Fibroblast of lung (primary cell): ENCODE measurements around the gene ATP8A1. TPM values are rescaled to one million over a fixed set of nuclear protein-coding genes. Genes with fewer than 3 reads are reported as not detected.

Experiments
- DNase-seq, 2 donors: peaks; one replicate each; pipeline versions ENCODE4 v3.0.0 to v3.0.0-alpha.2; 2010; ENCODE audit warnings: low read depth in 2 of 2
- H2AFZ ChIP-seq: 2 replicates; pipeline ENCODE4 v1.5.1; 2012; ENCODE audit warnings: low read length, control low read depth, inconsistent platforms
- H3K27ac ChIP-seq: 2 replicates; pipeline ENCODE4 v1.5.1; 2011; ENCODE audit warnings: low read length, control low read depth; ENCODE audit not compliant: insufficient read depth
- H3K27me3 ChIP-seq: 2 replicates; pipeline ENCODE4 v1.5.1; 2011; ENCODE audit warnings: mild to moderate bottlenecking, low read length; ENCODE audit not compliant: control insufficient read depth, insufficient read depth
- H3K36me3 ChIP-seq: 2 replicates; pipeline ENCODE4 v1.5.1; 2011; ENCODE audit warnings: low read length; ENCODE audit not compliant: control insufficient read depth, insufficient read depth
- H3K4me1 ChIP-seq: 2 replicates; pipeline ENCODE4 v1.5.1; 2011; ENCODE audit warnings: low read length; ENCODE audit not compliant: control insufficient read depth, insufficient read depth; ENCODE audit errors: extremely low read depth
- H3K4me2 ChIP-seq: 2 replicates; pipeline ENCODE4 v1.5.1; 2011; ENCODE audit warnings: low read length, control low read depth; ENCODE audit not compliant: insufficient read depth; ENCODE audit errors: extremely low read depth
- H3K4me3 ChIP-seq, 4 experiments: fragments of 200-600 bp in 1 of 4; sonication (generic) in 1 of 4; replicated peaks in 1 of 4; 2 replicates each; pipeline ENCODE4 v1.5.1; 2011 to 2016; ENCODE audit warnings: low read length in 4 of 4, low read depth in 3 of 4, mild to moderate bottlenecking in 3 of 4, control low read depth in 2 of 4, inconsistent platforms in 1 of 4, mixed read lengths in 1 of 4; ENCODE audit not compliant: insufficient read depth in 1 of 4; ENCODE audit errors: control extremely low read depth in 1 of 4
- H3K79me2 ChIP-seq: 2 replicates; pipeline ENCODE4 v1.5.1; 2012; ENCODE audit warnings: mild to moderate bottlenecking, low read length, inconsistent platforms; ENCODE audit not compliant: control insufficient read depth, insufficient read depth
- H3K9ac ChIP-seq: 2 replicates; pipeline ENCODE4 v1.5.1; 2011; ENCODE audit warnings: mild to moderate bottlenecking, low read length, control low read depth; ENCODE audit not compliant: insufficient read depth
- H3K9me3 ChIP-seq: 2 replicates; pipeline ENCODE4 v1.5.1; 2012; ENCODE audit warnings: low read depth, low read length; ENCODE audit not compliant: control insufficient read depth, insufficient read depth
- H4K20me1 ChIP-seq: 2 replicates; pipeline ENCODE4 v1.5.1; 2011; ENCODE audit warnings: low read length; ENCODE audit not compliant: control insufficient read depth, insufficient read depth; ENCODE audit errors: extremely low read depth
- EZH2 ChIP-seq: IDR thresholded peaks from 2 replicates; pipeline ENCODE4 v1.5.1; 2012; ENCODE audit warnings: low read length, control low read depth, mild to moderate bottlenecking; ENCODE audit errors: missing control alignments
- polyA plus RNA-seq, 2 donors: library from polyadenylated mRNA; depleted of rRNA in 1 of 2; stranded (reverse) in 1 of 2; unstranded in 1 of 2; fragments of >200 nt; gene quantifications; 2 replicates each; pipeline ENCODE4 v1.2.1, GENCODE V29; 2011 to 2012; ENCODE audit warnings: missing spikeins in 1 of 2
- total RNA-seq: library from RNA; depleted of rRNA; stranded (reverse); fragments of >200 nt; gene quantifications from 2 replicates; pipeline ENCODE4 v1.2.1, GENCODE V29; 2014
- TF ChIP-seq, protein P1 (sequence below), 2 donors: IDR thresholded peaks in 1 of 2; conservative IDR thresholded peaks in 1 of 2; 1 replicate in 1 of 2; 2 replicates in 1 of 2; pipeline ENCODE4 v1.5.1; 2011 to 2012; ENCODE audit warnings: low read length in 2 of 2, control low read depth in 1 of 2, inconsistent platforms in 1 of 2, low read depth in 1 of 2, mild to moderate bottlenecking in 1 of 2

Gene ATP8A1
- total and polyA plus RNA-seq, 2 donors (not counting 1 experiment from before 2014, with no cell fraction given): 0.36 to 4.8 TPM

DNA sequence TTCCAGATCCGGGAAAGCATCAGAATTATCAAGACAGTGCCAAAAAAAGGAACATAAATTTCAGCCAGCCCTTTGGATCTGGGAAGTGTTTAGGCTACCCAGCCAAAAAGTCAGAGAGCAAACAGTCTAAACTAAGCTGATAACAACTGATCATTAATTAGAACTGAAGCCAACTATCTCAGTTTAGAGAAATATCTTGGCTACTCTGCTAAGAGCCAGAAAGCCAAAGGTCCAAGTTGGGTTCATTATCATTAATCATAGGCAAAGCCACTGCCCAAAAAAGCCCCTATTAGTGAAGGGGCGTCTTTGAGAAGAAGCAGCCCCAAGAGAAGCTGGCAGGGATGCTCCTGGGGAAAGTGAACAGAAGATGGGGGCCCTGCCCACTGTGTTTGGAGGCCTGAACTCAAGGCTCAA lies 296.6 kb downstream of the ATP8A1 start:
- TF ChIP-seq, protein P1, sequence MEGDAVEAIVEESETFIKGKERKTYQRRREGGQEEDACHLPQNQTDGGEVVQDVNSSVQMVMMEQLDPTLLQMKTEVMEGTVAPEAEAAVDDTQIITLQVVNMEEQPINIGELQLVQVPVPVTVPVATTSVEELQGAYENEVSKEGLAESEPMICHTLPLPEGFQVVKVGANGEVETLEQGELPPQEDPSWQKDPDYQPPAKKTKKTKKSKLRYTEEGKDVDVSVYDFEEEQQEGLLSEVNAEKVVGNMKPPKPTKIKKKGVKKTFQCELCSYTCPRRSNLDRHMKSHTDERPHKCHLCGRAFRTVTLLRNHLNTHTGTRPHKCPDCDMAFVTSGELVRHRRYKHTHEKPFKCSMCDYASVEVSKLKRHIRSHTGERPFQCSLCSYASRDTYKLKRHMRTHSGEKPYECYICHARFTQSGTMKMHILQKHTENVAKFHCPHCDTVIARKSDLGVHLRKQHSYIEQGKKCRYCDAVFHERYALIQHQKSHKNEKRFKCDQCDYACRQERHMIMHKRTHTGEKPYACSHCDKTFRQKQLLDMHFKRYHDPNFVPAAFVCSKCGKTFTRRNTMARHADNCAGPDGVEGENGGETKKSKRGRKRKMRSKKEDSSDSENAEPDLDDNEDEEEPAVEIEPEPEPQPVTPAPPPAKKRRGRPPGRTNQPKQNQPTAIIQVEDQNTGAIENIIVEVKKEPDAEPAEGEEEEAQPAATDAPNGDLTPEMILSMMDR (conservative IDR thresholded peaks at IDR 0.05 in 1 of 2, IDR thresholded peaks at IDR 0.05 in 1 of 2; ENCODE audit: low read depth in 1 of 2, low read length in 2 of 2): no peak
- no peak for TF ChIP-seq EZH2
- Histone ChIP-seq H3K4me1 (no peaks in the 10 kb centered on the region), H3K27me3 (no peaks in the 10 kb centered on the region), H2AFZ (no peak overlapping the region), H3K79me2 (no peaks in the 10 kb centered on the region), H3K36me3 (no peaks in the 10 kb centered on the region), H4K20me1 (no peaks in the 10 kb centered on the region), H3K4me2 (peak overlapping the region; percentile 66), H3K27ac (no peak overlapping the region), H3K9me3 (no peaks in the 10 kb centered on the region), H3K4me3 (peak overlapping the region in 2 of 4 experiments; percentile 47 to 64), H3K9ac (no peak overlapping the region)
- DNase-seq: peak in 1 of 2 donors; percentile 36

DNA sequence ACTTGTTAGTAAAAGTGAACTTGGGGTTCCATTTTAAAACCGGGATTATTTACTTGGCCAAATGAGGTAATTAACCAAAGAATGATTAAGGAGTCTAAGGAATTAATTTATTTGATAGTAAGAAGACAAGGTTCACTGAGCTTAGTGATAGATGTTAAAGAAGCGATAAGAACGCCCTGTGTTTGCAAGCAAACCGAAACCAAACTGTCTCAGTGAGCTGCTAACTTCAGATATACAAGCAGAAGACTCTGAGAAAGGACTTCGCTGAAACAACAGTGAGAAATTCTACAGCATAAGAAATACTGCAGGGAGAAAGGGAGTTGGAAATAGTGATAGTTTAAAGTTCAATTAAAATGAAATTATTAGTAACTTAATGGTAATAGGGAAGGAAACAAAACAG lies 297.2 kb downstream of the ATP8A1 start:
- no peaks in the 10 kb centered on the region for H3K79me2 ChIP-seq
- no peaks in the 10 kb centered on the region for H3K9me3 ChIP-seq
- peak overlapping the region; percentile 12 to 64 (median 42) for H3K4me3 ChIP-seq
- peak overlapping the region; percentile 52 for H2AFZ ChIP-seq
- H3K9ac ChIP-seq: no peak overlapping the region
- H3K27ac ChIP-seq: no peak overlapping the region
- H3K4me2 ChIP-seq: peak overlapping the region; percentile 66
- H4K20me1 ChIP-seq: no peaks in the 10 kb centered on the region
- H3K27me3 ChIP-seq: no peaks in the 10 kb centered on the region
- H3K36me3 ChIP-seq: no peaks in the 10 kb centered on the region
- peak in 1 of 2 donors; percentile 59 for DNase-seq
- H3K4me1 ChIP-seq: no peaks in the 10 kb centered on the region
- no peak for TF ChIP-seq EZH2

Other genes starting within 250 kb of the ATP8A1 start
- gene GRXCR1, start 235.6 kb upstream of the ATP8A1 start, total RNA-seq: not detected in 2 replicates
- gene GRXCR1, start 235.6 kb upstream of the ATP8A1 start, polyA plus RNA-seq: not detected in 2 replicates